ES-I3 (cell line): Measurements from ENCODE around the gene CEP112.

Experiments used
- H3K36me3 ChIP-seq: 2 replicates; pipeline ENCODE4 v1.6.1; 2013; ENCODE audit warnings: mild to moderate bottlenecking, low read length, control low read depth, moderate library complexity; ENCODE audit not compliant: insufficient read depth
- H3K4me1 ChIP-seq: 2 replicates; pipeline ENCODE4 v1.6.1; 2013; ENCODE audit warnings: mild to moderate bottlenecking, control low read depth, low read length; ENCODE audit not compliant: insufficient read depth
- H3K9ac ChIP-seq: 2 replicates; pipeline ENCODE4 v1.6.1; 2013; ENCODE audit warnings: low read depth, mild to moderate bottlenecking, low read length, moderate library complexity
- H3K9me3 ChIP-seq: 2 replicates; pipeline ENCODE4 v1.6.1; 2013; ENCODE audit warnings: mild to moderate bottlenecking, low read length, moderate library complexity; ENCODE audit not compliant: control insufficient read depth, insufficient read depth

The CEP112 gene

DNA sequence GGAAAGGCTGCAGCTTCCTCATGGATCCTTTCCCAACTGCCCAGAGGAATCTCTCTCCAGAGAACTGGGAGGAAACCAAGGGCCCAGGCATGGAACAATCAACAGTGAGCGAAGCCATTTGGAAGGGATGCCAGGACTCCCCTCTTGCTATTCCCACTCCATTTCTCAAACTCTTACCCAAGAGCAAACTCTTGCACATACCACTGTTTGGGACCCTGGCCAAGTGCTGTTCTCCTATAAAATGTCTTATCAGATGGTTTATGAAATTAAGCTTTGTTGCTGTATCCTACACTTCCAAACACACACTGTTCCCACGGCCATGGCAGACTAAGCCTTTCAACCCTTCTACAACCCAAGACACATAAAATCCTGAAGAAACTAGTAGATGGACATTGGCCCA, 582.2 kb downstream of the CEP112 start:
- Histone ChIP-seq H3K9ac (no peak overlapping the region), H3K4me1 (no peaks in the 10 kb centered on the region), H3K36me3 (no peaks in the 10 kb centered on the region), H3K9me3 (no peaks in the 10 kb centered on the region)

DNA sequence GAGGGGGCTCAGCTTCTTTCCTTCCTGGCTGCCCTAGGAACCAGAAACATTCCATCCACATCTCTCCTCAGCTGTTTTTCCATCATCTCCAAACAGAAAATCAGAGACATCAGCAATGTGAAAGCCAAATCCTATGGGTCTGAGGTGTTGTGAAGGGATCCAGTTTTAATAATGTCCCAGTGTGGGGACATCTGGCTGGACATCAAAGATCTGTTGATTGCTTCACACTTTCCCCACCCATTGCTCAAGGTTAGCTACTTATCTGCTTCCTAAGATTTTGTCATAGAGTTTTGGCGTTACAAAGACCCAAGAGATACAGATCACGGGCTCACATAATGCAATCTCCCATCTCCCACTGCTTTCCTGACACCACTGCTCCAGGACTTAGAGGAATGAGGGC, 582.6 kb downstream of the CEP112 start:
- Histone ChIP-seq H3K9ac (no peak overlapping the region), H3K4me1 (0 out of 2 replicates have a peak, but pooled peaks cover 1% of the 10 kb centered on the region), H3K36me3 (no peaks in the 10 kb centered on the region), H3K9me3 (no peaks in the 10 kb centered on the region)

DNA sequence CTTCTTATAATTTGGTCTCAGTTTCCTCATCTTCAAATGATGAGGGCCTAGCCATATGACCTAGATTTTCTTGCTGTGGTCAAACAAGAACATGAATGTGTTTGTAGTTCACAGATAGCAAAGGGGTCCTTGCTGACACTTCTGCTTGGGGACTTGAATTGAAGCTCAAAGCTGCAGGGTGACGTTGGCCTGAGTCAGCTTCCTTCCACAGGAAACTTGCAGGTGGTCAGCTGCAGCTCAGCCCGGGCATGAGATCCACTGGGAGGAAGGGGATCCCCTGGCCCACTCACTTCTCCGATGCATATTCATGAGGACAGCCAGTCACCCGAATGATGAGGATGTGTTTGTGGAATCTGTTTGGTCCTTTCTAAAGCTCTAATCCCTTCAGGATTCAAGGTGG, 587.9 kb downstream of the CEP112 start:
- no peaks in the 10 kb centered on the region for H3K36me3 ChIP-seq
- 0 out of 2 replicates have a peak, but pooled peaks cover 10% of the 10 kb centered on the region for H3K4me1 ChIP-seq
- no peak overlapping the region for H3K9ac ChIP-seq
- H3K9me3 ChIP-seq: no peaks in the 10 kb centered on the region

DNA sequence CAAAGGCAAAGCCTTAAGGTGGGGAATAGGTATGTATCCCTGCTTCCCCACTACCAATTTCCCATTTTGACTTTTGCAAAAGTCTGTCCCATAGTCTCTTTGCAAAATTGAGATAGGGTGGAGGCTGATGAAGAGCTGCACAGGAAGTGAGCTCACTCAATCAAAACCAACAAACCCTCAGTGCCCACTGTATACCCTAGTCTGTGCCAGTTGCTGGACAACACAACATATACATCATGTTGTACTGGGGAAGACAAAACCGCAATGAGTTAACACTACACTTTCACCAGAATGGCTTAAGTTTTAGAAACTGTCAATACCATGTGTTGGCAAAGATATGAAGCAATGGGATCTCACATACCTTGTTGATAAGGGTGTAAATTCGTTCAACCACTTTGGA, 590.1 kb downstream of the CEP112 start:
- Histone ChIP-seq H3K4me1 (0 out of 2 replicates have a peak, but pooled peaks cover 10% of the 10 kb centered on the region), H3K36me3 (no peaks in the 10 kb centered on the region), H3K9ac (no peak overlapping the region), H3K9me3 (no peaks in the 10 kb centered on the region)

DNA sequence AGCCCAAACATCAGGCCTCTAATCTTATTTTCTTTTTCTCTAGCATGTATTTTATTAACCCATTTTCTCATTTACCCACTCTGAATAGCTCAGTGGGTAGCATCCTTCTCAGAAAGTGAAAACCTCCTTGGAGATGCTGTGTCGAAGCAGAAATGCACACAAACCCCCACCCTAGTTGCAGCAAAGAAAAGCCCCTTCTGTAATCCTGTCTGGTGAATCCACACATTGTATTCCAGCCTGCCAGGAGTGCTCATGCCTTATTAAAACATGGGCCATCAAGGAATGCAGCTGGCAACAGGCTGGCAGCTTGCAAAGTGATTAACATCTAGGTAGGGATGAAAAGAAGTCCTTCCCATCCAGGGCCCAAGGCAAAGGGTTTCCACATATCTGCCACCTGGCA, 590.8 kb downstream of the CEP112 start:
- Histone ChIP-seq H3K9me3 (no peaks in the 10 kb centered on the region), H3K9ac (no peak overlapping the region), H3K36me3 (no peaks in the 10 kb centered on the region), H3K4me1 (0 out of 2 replicates have a peak, but pooled peaks cover 10% of the 10 kb centered on the region)

DNA sequence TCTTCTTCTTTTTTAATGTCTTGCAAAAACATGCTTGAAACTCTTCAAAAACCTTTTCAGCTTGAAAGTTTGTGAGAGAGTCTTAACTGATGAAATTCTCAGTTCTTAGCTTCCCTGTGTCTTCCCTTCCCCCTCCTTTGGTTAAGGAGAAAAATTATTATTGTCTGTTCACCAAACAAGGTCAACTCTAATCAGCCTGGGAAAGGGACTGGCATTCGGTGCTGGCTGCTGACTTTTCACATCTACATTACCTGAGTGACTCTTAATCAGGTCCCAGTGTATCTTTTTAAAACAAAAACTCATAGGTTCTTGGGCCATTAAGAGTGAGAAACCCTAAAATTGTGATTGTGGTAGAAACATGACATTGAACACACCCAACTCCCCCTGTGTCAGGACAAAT, 591.4 kb downstream of the CEP112 start:
- no peaks in the 10 kb centered on the region for H3K36me3 ChIP-seq
- H3K4me1 ChIP-seq: 0 out of 2 replicates have a peak, but pooled peaks cover 10% of the 10 kb centered on the region
- H3K9ac ChIP-seq: no peak overlapping the region
- no peaks in the 10 kb centered on the region for H3K9me3 ChIP-seq

DNA sequence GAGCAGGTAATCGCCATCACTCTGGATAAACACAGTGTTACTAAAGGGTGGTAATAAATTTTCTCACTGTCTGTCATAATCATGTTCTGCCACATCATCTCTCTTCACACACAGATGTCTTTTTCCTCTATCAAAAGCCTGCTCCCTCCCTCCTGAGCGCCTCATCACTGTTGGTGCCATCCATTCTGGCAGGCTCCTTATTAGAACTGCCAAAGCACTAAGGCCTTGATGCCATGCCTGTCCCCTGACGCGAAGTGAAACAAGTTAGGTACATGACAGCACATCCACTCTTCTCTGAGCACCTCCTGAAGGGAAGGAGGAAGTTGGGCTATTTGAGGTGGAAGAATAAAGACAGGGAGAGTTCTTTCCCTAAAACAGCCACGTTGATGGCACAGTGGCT, 592.3 kb downstream of the CEP112 start:
- peaks cover 16% of the 10 kb centered on the region; the same call in 1 of the 2 replicates for H3K4me1 ChIP-seq
- H3K9ac ChIP-seq: no peak overlapping the region
- no peaks in the 10 kb centered on the region for H3K9me3 ChIP-seq
- no peaks in the 10 kb centered on the region for H3K36me3 ChIP-seq

DNA sequence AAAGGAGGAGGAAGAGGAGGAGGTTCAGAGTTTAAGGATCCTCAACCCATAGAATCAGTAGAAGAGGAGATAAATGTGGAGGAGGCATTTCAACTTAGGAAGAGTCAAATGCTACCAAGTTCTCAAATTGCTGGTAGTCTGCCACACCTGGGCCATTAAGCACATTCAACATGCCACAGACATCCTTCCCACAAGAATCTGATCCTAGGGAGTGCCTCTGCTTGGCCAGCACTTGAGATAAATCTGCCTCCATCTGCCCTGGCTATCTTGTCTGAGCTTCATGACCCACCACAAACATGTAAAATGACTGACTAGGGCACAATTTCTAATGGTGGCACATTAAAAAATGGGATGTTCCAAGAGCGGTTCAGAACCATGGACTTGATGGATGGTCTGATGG, 593.2 kb downstream of the CEP112 start:
- H3K36me3 ChIP-seq: no peaks in the 10 kb centered on the region
- no peak overlapping the region for H3K9ac ChIP-seq
- H3K4me1 ChIP-seq: peaks cover 19% of the 10 kb centered on the region; the same call in 1 of the 2 replicates
- H3K9me3 ChIP-seq: no peaks in the 10 kb centered on the region

DNA sequence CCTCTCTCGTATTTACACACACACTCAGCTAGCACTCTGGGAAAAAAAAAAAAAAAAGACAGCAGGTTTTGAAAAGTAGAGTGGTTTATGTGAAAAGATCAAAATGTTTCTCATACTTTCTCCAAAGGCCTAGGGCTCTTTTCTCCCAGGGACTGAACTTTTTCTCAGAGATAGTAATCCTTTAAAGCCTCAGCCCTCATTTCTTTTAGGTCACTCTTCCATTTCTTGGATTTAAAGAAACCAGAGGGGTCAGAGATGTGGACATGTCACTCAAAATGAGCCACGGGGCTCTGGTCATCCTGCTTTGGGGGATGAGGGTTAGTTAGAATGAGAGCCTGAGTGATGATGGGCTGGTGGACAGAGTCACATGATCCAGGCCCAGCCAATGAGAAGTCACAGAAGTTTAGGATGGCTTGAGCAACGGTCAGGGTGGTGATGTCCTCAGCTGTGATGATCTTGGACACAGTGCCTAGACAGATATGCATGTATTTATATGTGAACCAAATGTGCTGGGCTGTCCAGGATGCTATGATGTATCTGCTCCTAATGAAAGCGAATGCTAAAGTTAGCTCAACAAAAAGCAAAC, 596.8 kb downstream of the CEP112 start:
- no peaks in the 10 kb centered on the region for H3K36me3 ChIP-seq

DNA sequence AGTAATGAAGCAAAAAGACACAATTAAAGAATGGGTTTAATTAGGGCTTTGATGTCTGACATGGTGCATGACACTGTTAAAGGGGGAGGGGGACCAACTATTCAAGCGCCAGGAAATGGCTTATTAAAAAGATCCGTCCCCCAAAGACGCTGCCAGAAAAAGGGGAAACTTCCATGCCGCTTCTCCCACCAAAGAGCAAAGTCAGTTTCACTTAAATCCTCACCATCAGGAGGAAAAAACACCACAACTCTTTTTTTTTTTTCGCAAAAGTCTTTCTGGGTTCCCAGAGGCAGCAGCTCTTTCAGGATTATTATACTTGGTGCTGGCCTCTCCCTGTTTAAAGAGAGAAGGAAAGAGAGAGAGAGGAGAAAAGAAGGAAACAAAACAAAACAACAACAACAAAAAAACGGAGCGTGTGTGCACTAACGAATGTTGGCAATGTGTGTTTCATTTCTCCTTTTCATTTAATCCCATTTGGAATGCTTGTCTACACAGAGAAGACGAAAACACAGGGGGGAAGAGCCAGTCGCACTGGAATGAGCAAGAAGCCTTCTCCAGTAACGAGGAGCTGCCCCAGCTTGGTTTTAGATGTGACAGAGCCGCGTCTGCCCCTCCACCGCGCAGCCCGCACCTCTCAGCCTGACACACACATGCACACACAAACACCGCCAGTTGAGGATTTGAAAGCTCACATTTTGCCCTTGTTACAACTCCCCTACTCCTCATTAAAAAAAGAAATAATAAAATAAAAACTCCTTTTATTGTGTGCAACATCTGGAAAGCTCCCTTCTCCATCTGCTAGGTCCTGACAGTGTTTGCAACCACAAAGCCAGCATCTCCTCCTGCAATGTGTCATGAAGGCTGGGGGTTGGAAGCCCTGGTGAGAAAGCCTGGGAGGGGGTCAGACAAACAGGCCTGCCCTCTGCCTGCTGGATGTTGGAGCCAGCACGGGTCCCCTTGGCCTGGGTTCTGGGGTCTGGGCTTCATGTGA, 597.8 kb downstream of the CEP112 start:
- Histone ChIP-seq H3K9ac (peak overlapping the region; percentile 51), H3K36me3 (no peaks in the 10 kb centered on the region), H3K9me3 (no peaks in the 10 kb centered on the region), H3K4me1 (peaks cover 33% of the 10 kb centered on the region)

More for the DNA sequence above, 596.8 kb downstream of the CEP112 start:
- Histone ChIP-seq H3K9ac (no peak overlapping the region), H3K9me3 (no peaks in the 10 kb centered on the region), H3K4me1 (peaks cover 36% of the 10 kb centered on the region)

DNA sequence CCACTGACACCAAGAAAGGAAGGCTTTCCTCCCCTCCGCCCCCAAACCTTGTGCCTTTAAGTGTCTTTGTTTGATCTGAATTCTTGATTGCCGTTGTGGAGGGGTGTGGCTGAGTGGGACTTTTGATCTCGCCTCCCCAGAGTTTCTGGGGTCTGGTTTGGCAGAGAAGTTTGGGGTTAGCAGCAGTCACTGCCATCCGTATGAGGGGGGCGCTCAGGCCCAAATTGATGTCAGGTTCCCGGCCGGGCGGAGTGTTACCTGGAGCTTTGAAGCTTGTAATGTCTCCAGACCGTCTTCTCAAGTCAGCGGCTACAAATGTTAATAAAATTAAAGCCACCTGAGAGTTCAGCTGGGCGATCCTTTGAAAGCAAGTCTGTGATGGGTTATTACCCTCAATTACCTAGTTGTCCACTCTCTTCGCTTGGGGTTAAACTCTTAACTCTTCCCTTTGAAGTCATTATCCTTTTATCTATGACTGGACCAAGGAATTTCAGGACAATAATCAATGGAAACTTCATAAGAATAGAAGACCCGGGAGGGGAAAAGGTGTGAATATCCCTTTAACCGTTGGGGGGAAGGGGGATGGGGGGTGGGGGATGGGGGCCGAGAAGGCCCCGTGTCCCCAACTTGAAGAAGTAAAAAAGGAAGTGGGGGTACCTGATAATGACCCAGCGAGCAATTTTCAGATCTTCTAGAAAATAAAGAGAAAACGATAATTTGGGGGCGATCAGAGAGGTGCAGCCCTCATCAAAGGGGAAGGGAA, 598.7 kb downstream of the CEP112 start:
- peaks cover 33% of the 10 kb centered on the region for H3K4me1 ChIP-seq
- H3K9me3 ChIP-seq: no peaks in the 10 kb centered on the region
- H3K36me3 ChIP-seq: no peaks in the 10 kb centered on the region
- H3K9ac ChIP-seq: peak overlapping the region; percentile 51; the same call in 1 of the 2 replicates

DNA sequence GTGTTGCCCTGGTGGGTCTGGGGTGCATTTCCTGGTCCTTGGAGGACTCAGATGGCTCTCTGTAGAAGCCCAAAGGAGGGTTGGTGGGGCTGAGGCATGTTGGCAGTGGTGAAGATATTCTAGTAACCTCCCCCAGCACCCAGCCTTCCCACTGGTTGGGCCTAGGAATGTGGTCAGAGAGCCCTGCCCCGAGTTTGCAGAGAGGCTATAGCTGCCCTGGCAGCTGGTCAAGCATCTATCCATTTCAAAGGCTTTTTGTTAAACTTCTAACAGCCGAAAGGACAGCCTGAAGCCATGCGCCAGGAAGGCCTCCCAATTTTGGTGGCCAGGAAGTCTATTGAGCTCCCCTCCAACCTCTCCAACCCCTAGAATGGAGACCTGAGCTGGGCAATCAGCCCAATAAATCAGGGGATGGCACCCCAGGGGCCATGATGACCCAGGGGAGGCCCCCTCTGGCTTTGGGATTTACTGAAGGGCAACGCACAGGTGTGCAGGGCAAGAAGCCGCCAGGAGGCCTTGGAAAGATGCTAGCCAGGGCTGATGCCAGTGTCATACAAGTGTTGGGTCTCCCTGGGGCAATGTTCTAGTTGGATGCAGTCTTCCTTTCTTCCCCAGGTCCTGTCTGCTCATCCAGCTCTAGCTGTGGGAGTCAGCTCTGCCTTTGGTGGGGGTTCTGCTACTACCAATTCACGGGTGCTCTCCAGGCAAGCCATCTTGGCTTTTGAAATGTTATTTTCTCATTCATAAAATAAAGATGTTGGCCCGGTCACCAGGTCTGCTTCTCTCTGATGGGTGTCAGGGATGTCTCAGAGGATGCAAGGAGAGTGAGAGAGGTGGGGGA, 599.6 kb downstream of the CEP112 start:
- H3K36me3 ChIP-seq: no peaks in the 10 kb centered on the region
- no peaks in the 10 kb centered on the region for H3K9me3 ChIP-seq
- H3K4me1 ChIP-seq: peaks cover 41% of the 10 kb centered on the region
- no peak overlapping the region; the same call in 1 of the 2 replicates for H3K9ac ChIP-seq

DNA sequence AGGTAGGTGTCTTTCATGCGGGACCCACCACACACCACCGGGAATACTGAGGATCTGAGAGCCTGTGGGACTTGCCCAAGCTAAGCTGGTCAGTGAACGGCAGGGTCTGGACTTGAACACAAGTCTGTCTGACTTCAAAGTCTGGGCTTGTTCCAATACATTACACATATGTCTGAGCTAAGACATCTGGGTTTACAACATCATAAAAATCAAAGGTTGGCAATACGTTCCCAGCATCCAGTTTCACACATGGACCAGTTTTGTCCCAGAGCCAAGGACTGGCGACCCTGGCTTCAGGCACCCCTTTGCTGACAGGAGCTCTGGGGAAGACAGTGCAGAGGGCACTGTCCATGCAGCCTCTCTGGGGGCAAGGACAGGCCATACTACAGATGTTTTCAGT, 602.6 kb downstream of the CEP112 start:
- Histone ChIP-seq H3K9ac (no peak overlapping the region), H3K36me3 (no peaks in the 10 kb centered on the region), H3K4me1 (peaks cover 38% of the 10 kb centered on the region), H3K9me3 (no peaks in the 10 kb centered on the region; the same call in 1 of the 2 replicates)
